Measurements from ENCODE around the gene FIBCD1.

The FIBCD1 gene

DNA sequence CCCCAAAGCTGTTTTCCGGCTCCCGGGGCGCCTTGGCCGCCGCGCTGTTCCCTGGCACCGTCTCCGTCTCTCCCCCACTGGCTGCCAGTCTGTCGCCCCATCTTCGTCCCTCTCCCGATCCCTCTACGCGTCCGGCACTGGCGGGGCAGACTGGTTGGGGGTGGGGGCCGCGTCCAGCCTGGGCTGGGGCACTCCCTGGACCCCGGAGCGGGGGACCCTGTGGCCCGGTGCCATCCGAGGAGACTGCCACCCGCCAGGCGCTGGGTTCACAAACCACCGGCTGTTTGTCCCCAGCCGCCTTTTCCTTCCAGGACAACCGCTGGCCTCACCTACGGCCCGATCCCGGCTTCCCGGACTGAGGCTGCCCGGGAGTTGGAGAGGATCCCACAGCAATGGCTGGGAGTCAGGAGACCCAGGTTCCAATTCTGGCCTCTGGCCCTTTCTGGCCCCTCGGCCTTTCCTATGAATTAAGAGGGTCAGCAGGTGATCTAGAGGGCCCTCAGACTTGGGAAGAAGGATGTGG, 1.0 kb upstream of the FIBCD1 start:
- no peak overlapping the region for H3K4me3 ChIP-seq (replicated peaks; ENCODE audit: low read depth, low read length)
- no peak for TF ChIP-seq CTCF (IDR thresholded peaks at IDR 0.05; ENCODE audit: insufficient read depth, low read length, poor library complexity, severe bottlenecking)
- H3K27me3 ChIP-seq (replicated peaks; ENCODE audit: control insufficient read depth, insufficient read depth, low read length), result peaks cover 11% of the 10 kb centered on the region
- no peak for DNase-seq (ENCODE audit: extremely low read depth, insufficient read length)
- no peaks in the 10 kb centered on the region for H3K36me3 ChIP-seq (ENCODE audit: control insufficient read depth, insufficient read depth, low read length)

- no peaks in the 10 kb centered on the region for H3K36me3 ChIP-seq (ENCODE audit: control insufficient read depth, insufficient read depth, low read length)
- peaks cover 11% of the 10 kb centered on the region for H3K27me3 ChIP-seq (replicated peaks; ENCODE audit: control insufficient read depth, insufficient read depth, low read length)
- DNase-seq (ENCODE audit: extremely low read depth, insufficient read length), result no peak
- TF ChIP-seq CTCF (IDR thresholded peaks at IDR 0.05; ENCODE audit: insufficient read depth, low read length, poor library complexity, severe bottlenecking), result no peak
- H3K4me3 ChIP-seq (replicated peaks; ENCODE audit: low read depth, low read length), result peak overlapping the region; percentile 50
Measured at GRCh38 chr9:130939405-130940026, 469 bp upstream of the FIBCD1 start.

DNA sequence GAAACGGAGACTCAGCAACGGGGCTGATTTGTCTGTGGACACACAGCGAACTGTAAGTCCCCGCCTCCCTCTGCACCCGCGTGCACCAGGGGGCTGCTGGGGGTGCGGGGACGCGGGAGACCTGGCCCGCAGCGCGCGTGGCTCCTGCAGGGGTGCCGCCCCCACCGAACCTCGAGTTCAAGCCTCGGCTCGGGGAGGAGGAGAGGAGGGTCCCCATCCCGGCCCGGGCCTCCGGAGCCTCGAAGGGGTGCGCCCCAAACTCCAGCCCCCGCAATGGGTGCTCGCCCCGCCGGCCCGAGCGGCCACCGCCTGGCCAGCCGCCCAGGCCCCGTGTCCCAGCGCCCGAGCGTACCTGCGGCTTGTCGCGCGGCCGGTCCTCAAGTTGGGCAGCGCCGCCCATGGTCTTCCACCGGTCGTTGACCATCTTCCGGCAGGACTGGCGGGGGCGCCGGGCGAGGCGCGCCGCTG, 829 bp downstream of the FIBCD1 start:
- DNase-seq (ENCODE audit: extremely low read depth, insufficient read length), result no peak
- Histone ChIP-seq H3K4me3 (replicated peaks; ENCODE audit: low read depth, low read length) (no peak overlapping the region), H3K27me3 (replicated peaks; ENCODE audit: control insufficient read depth, insufficient read depth, low read length) (peaks cover 11% of the 10 kb centered on the region), H3K36me3 (ENCODE audit: control insufficient read depth, insufficient read depth, low read length) (no peaks in the 10 kb centered on the region)
- no peak for TF ChIP-seq CTCF (IDR thresholded peaks at IDR 0.05; ENCODE audit: insufficient read depth, low read length, poor library complexity, severe bottlenecking)

DNA sequence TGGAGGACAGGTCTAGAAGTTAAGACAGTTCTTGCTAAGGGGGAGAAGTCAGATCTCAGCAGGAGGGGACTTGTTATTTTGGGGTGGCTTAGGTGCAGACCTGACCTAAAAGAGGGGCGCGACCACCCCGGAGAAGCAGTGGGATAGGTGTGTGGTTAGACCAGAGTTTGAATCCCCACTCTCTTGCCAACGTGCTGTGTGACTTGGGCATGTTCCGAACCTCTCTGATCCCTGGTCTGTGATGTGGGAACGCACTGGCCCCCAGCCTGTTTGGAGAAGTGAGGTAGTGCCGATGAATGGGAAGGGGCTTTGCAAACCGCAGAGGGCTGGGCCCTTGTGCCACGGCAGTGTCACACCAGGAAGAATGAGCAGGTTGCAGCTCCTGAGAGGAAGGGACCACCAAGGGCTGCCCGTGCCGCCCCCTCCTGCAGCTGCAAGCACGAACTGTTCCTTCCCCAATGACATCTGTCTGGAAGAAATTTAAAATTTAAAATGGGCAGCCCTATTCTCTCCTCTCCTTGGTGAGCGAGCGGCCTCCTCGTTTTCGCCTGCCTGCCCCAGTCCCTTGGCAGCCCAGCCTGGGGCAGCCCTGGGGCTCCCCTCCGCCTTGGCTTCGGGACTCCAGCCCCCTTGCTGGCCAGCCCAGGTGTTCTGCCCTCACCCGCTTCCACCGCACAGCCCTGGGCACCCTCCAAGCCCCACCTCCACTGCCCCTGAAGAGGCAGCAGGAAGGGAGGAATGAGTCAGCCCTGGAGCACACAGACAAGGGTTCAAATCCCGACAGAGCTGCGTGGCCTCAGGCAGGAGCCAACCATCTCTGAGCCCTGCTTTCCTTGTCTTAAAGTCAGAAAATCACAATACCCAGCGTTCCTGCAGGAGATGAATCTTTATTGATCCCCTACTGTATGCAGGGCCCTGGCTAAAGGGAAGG, 1.6 kb downstream of the FIBCD1 start:
- DNase-seq (ENCODE audit: extremely low read depth, insufficient read length), result no peak
- no peak overlapping the region for H3K4me3 ChIP-seq (replicated peaks; ENCODE audit: low read depth, low read length)
- H3K27me3 ChIP-seq (replicated peaks; ENCODE audit: control insufficient read depth, insufficient read depth, low read length), result peaks cover 11% of the 10 kb centered on the region

More for the DNA sequence above, 1.6 kb downstream of the FIBCD1 start:
- H3K36me3 ChIP-seq (ENCODE audit: control insufficient read depth, insufficient read depth, low read length), result no peaks in the 10 kb centered on the region
- TF ChIP-seq CTCF (IDR thresholded peaks at IDR 0.05; ENCODE audit: insufficient read depth, low read length, poor library complexity, severe bottlenecking), result no peak

Measured in GM06990 (cell line).